Activated CD4-positive, alpha-beta T cell treated with anti-CD3 and anti-CD28 coated beads, Interleukin-2, amount 50 U/mL, for 16 hours (primary cell): ENCODE data around the gene COLGALT1.
"Not testable (repeated sequence)": the region's sequence is repeated elsewhere in the genome, so short reads cannot be mapped to it uniquely, and the experiment has no call there.

ENCODE experiments used
- DNase-seq: peaks from one replicate; pipeline ENCODE4 v3.0.0-alpha.2; 2020

Gene COLGALT1

GRCh38 chr19:17534767-17535166, 20.7 kb upstream of the COLGALT1 start:
- DNase-seq, result no peak

- DNase-seq, result no peak
Observed at GRCh38 chr19:17536955-17537354, 18.5 kb upstream of the COLGALT1 start.

DNA sequence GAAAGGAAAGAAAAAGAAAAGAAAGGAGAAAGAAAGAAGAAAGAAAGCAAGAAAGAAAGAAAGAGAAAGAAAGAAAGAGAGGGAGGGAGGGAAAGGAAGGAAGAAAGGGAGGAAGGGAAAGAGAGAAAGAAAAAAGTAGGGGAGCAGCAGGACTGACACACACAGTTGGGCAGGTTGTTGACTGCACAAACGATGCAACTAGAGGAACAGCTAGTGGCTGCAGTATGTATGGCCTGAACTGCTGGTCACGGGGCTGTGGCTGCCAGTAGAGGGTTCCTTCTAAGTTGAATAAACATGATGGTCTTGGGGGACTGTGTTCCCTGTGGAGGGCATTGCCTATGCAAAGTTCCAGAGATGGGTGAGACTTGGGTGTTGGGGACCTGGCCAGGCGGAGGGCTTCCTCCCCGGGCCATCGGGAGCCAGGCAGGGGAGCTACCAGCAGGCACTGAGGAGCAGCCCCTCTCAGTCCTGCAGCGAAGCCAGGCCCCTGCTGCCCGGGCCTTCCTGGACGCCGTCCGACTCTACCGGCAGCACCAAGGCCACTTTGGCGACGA, 16.7 kb upstream of the COLGALT1 start:
- no peak for DNase-seq

GRCh38 chr19:17539238-17540117, 16.0 kb upstream of the COLGALT1 start:
- DNase-seq, result peak; percentile 98

DNA sequence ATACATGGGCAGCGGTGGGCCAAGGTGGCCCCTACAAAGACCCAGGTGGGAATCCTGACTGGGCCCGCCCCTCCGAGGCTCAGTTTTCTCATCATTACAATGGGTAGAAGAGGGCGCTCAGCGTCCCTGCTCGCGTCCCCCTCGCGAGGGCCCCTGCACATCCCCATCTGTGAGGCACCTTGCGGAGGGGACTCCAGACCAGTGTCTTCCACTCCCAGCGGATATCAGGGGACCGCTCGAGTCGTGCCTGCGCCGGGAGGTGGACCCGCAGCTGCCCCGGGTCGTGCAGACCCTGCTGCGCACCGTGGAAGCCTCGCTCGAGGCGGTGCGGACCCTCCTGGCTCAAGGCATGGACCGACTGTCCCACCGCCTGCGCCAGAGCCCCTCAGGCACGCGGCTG, 15.3 kb upstream of the COLGALT1 start:
- DNase-seq, result no peak

DNA sequence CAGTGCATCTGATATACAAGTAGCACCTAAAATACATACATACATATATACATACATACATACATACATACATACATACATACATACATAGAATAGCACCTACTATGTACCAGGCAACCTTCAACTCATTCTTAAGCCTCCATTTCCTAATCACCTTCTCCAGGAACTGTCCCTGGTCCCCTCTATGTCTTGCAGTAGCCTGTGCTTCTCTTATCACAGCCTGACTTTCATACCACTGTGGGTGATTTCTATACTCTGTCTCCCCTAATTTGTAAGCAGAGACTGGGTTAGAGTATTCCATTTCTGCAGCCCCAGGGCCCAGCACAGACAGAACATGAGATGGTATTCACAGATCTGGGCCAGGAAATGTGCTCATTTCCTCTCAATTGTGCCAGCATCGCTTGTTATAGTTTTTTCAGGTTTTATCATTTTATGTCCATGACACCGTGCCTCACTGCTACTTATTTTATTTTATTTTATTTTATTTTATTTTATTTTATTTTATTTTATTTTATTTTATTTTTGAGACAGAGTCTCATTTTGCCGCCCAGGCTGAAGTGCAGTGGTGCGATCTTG, 14.2 kb upstream of the COLGALT1 start:
- no peak for DNase-seq

GRCh38 chr19:17542042-17542441, 13.4 kb upstream of the COLGALT1 start:
- no peak for DNase-seq

DNA sequence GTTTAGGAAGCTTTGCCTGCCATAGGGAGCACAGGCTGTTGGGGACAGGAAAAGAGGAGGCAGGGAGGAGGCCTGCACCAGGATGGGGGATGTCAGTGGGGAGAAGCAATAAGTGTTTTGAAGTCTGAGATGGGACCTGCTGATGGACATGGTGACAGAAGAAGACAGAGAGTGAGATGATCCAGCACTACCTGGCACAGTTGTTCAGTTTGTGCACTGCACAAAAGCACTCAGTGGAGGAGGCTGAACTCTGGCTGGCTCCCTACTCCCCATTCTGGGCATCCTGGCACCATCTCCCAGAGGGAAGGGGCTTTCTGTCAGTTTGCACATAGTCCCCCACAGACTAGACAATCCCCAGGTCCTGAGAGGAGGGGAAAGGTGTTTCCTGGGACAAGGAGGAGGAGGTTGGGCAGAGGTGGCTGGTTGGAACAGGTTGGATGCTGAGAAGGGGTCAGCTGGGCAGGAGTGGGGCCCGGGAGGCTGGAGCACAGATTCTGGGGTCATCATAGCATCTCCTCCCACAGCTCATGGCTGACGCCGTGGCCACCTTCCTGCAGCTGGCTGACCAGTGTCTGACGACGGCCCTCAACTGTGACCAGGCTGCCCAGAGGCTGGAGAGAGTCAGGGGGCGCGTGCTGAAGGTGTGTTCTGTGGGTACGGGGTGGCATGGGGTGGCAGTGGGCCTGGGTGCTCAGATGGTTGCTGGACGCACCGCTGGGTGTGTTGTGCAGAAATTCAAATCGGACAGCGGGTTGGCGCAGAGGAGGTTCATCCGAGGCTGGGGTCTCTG, 12.5 kb upstream of the COLGALT1 start:
- no peak for DNase-seq

DNA sequence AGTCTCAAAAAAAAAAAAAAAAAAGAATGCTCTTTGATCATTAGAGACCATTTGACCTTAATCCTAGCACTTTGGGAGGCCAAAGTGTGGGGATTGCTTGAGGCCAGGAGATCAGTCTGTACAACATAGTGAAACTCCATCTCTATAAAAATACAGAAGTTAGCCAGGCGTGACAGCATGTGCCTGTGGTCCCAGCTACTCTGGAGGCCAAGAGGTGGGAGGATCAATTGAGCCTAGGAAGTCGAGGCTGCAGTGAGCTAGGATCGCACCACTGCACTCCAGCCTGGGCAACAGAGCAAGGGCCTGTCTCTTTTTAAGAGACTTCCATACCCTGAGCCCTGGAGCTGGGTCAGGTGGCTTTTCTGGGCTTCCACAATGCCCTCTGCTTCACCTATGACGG, 11.5 kb upstream of the COLGALT1 start:
- no peak for DNase-seq

GRCh38 chr19:17544418-17544817, 11.0 kb upstream of the COLGALT1 start:
- DNase-seq, result no peak

- no peak for DNase-seq
Observed at GRCh38 chr19:17548145-17548544, 7.3 kb upstream of the COLGALT1 start.

GRCh38 chr19:17549085-17549740, 6.2 kb upstream of the COLGALT1 start:
- no peak for DNase-seq

- no peak for DNase-seq
Observed at GRCh38 chr19:17550076-17550667, 5.3 kb upstream of the COLGALT1 start.

- DNase-seq, result not testable (repeated sequence)
Observed at GRCh38 chr19:17552735-17553134, 2.7 kb upstream of the COLGALT1 start.

DNA sequence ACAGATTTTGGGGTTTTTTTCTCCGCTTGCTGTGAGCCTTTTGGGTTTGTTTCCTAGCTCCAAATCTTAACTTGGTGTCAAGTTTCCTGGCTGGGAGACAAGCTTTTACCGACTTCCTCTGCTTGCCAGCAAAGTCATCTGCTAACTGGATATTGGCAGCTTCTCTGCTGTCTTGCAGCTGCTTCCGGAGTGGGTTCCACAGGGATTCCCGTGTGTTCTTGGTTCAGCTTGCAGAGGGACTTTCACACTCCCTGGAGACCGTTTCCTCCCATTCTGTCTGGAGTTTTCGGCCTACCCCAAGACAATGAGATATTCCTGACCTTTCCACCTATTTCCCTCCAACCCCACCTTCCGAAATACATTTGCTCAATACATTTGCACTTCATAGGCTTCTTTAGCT, 2.2 kb upstream of the COLGALT1 start:
- no peak for DNase-seq

DNA sequence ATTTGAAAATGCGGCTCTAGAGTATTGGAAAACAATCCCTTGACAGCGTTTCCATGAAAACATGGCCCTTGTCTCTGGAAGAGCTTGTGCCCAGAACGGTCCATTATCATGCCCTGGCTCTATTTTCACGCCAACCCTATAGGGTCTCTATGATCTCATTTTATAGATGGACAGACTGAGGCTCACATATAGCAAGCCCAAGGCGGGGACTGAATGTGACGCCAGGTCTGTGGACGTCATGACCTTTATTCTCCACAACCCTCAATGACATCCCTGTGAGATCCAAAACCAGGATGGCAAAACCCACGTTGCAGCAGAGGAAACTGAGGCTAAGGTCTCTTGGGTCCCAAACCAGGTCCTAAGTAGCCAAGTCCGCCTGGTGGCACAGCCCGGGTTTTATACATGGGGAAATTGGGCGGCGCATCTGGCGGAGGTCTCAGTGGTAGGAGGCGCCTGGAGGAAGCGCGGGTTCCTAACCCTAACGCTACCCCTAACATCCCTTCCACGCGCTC, 425 bp upstream of the COLGALT1 start:
- no peak for DNase-seq

GRCh38 chr19:17555929-17556813, 722 bp downstream of the COLGALT1 start:
- DNase-seq, result peak; percentile 33

DNA sequence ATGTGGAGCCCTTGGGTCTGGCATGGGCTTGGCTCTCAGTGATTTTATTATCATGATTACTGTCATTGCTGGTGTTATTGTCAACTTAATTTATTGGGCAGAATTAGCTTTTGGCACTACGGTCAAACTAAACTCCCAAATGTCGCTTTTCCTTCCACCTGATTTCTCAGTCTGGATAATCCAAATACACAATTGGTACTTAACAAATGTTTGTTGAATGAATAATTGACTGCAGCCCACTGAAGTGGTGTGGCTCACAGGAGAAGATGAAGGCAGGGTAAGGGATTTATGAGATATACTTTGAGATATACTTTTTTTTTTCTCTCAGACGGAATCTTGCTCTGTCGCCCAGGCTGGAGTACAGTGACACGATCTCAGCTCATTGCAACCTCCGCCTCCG, 1.5 kb downstream of the COLGALT1 start:
- no peak for DNase-seq

- no peak for DNase-seq
Observed at GRCh38 chr19:17557466-17557865, 2.0 kb downstream of the COLGALT1 start.

DNA sequence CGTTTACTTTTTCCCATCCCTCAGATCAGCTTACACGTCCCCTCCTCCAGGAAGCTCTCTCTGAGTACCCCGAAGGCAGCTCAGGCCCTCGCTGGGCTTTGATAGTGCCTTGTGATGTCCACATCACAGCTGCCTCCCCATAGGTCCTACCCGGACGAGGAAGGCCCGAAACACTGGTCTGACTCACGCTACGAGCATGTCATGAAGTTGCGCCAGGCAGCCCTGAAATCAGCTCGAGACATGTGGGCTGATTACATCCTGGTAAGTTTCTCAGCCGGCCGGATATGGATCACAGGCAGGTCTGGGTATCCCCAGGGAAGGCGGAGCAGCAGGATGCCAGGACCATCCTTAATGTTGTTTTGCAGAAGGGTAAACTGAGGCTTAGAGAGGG, 4.8 kb downstream of the COLGALT1 start:
- no peak for DNase-seq

- DNase-seq, result no peak
Observed at GRCh38 chr19:17562097-17562496, 6.6 kb downstream of the COLGALT1 start.
